Effector memory CD8-positive, alpha-beta T cell (primary cell): ENCODE results near the gene CHKA.

Experiments
- ATAC-seq: fragments of 150-1000 bp; cut with Tn5 transposase; replicated peaks from 2 replicates; pipeline ENCODE4 v1.10.0; 2021; ENCODE audit warnings: mild to moderate bottlenecking, moderate library complexity
- DNase-seq, 3 experiments: peaks; one replicate each; pipeline ENCODE4 v3.0.0; 2021
- H3K27ac Mint-ChIP-seq, 2 donors: one replicate each; pipeline ENCODE4 v1.8.0; 2022; ENCODE audit warnings: mild to moderate bottlenecking in 2 of 2, mixed read lengths in 2 of 2, moderate library complexity in 2 of 2
- H3K27me3 Mint-ChIP-seq, 2 donors: one replicate each; pipeline ENCODE4 v1.8.0; 2022; ENCODE audit warnings: mixed read lengths in 2 of 2
- H3K36me3 Mint-ChIP-seq: one replicate; pipeline ENCODE4 v1.8.0; 2022; ENCODE audit warnings: mild to moderate bottlenecking, moderate library complexity, mixed read lengths; ENCODE audit not compliant: insufficient read depth
- H3K4me1 Mint-ChIP-seq, 2 donors: one replicate each; pipeline ENCODE4 v1.8.0; 2022; ENCODE audit warnings: low read depth in 2 of 2, mixed read lengths in 2 of 2
- H3K4me3 Mint-ChIP-seq, 2 donors: one replicate each; pipeline ENCODE4 v1.8.0; 2022; ENCODE audit warnings: mild to moderate bottlenecking in 2 of 2, mixed read lengths in 2 of 2, moderate library complexity in 2 of 2
- H3K9me3 Mint-ChIP-seq, 2 donors: one replicate each; pipeline ENCODE4 v1.8.0; 2022; ENCODE audit warnings: mixed read lengths in 2 of 2

CHKA gene

GRCh38 chr11:68030318-68031143, 90.7 kb downstream of the CHKA start, which contains the start of gene NDUFS8:
NDUFS8 (plus strand) TSS chr11:68030681; CDS start chr11:68032152, 1,471 bp downstream.
- ATAC-seq (peak; percentile 94), DNase-seq (peak; percentile 89 to 95 (median 90))
- Mint-ChIP-seq H3K27me3 (no peaks in the 10 kb centered on the region), H3K4me1 (peaks cover 13 to 27% of the 10 kb centered on the region in 2 donors), H3K36me3 (peaks cover 39% of the 10 kb centered on the region), H3K9me3 (no peaks in the 10 kb centered on the region), H3K27ac (peak within 1 kb of the TSS; percentile 47 to 92), H3K4me3 (peak within 1 kb of the TSS; percentile 91 to 92)

GRCh38 chr11:68028802-68029545, 92.2 kb downstream of the CHKA start:
- Mint-ChIP-seq H3K27ac (no peak overlapping the region), H3K9me3 (no peaks in the 10 kb centered on the region), H3K4me1 (peaks cover 13 to 27% of the 10 kb centered on the region in 2 donors), H3K4me3 (peak overlapping the region; percentile 91 to 92), H3K27me3 (no peaks in the 10 kb centered on the region), H3K36me3 (peaks cover 28% of the 10 kb centered on the region)
- DNase-seq (no peak), ATAC-seq (no peak)

- ATAC-seq (no peak), DNase-seq (no peak)
- Mint-ChIP-seq H3K27me3 (no peaks in the 10 kb centered on the region), H3K9me3 (no peaks in the 10 kb centered on the region), H3K36me3 (peaks cover 24% of the 10 kb centered on the region), H3K4me1 (peaks cover 13 to 25% of the 10 kb centered on the region in 2 donors), H3K4me3 (no peak overlapping the region), H3K27ac (no peak overlapping the region)
Observed at GRCh38 chr11:68027667-68028066, 93.5 kb downstream of the CHKA start.

GRCh38 chr11:68026391-68027105, 94.6 kb downstream of the CHKA start:
- H3K4me3 Mint-ChIP-seq = no peak overlapping the region
- H3K9me3 Mint-ChIP-seq = no peaks in the 10 kb centered on the region
- DNase-seq (no peak), ATAC-seq (no peak)
- peaks cover 16% of the 10 kb centered on the region for H3K36me3 Mint-ChIP-seq
- no peaks in the 10 kb centered on the region for H3K27me3 Mint-ChIP-seq
- H3K4me1 Mint-ChIP-seq = peaks cover 9 to 21% of the 10 kb centered on the region in 2 donors
- H3K27ac Mint-ChIP-seq = no peak overlapping the region

GRCh38 chr11:68025047-68025446, 96.1 kb downstream of the CHKA start:
- peak; percentile 39 for ATAC-seq
- no peak overlapping the region for H3K4me3 Mint-ChIP-seq
- peaks cover 6 to 7% of the 10 kb centered on the region in 2 donors for H3K27me3 Mint-ChIP-seq
- DNase-seq = no peak
- no peaks in the 10 kb centered on the region for H3K9me3 Mint-ChIP-seq
- peaks cover 4% of the 10 kb centered on the region for H3K36me3 Mint-ChIP-seq
- peaks cover 3 to 10% of the 10 kb centered on the region in 2 donors for H3K4me1 Mint-ChIP-seq
- no peak overlapping the region for H3K27ac Mint-ChIP-seq

- Mint-ChIP-seq H3K9me3 (no peaks in the 10 kb centered on the region), H3K4me3 (no peak overlapping the region), H3K36me3 (peaks cover 4% of the 10 kb centered on the region), H3K27me3 (peaks cover 6 to 7% of the 10 kb centered on the region in 2 donors), H3K27ac (no peak overlapping the region), H3K4me1 (peaks cover 2 to 6% of the 10 kb centered on the region in 2 donors)
- ATAC-seq (no peak), DNase-seq (no peak)
Observed at GRCh38 chr11:68024508-68024907, 96.7 kb downstream of the CHKA start.

- Mint-ChIP-seq H3K4me1 (peaks cover 0 to 6% of the 10 kb centered on the region in 2 donors), H3K9me3 (no peaks in the 10 kb centered on the region), H3K4me3 (no peak overlapping the region), H3K27me3 (peaks cover 6 to 7% of the 10 kb centered on the region in 2 donors), H3K36me3 (peaks cover 4% of the 10 kb centered on the region), H3K27ac (no peak overlapping the region)
- DNase-seq (no peak), ATAC-seq (no peak)
Observed at GRCh38 chr11:68022531-68022930, 98.7 kb downstream of the CHKA start.

- peaks cover 6 to 7% of the 10 kb centered on the region in 2 donors for H3K27me3 Mint-ChIP-seq
- H3K4me1 Mint-ChIP-seq = peaks cover 0 to 4% of the 10 kb centered on the region in 2 donors
- ATAC-seq (no peak), DNase-seq (no peak)
- peaks cover 4% of the 10 kb centered on the region for H3K36me3 Mint-ChIP-seq
- no peak overlapping the region for H3K4me3 Mint-ChIP-seq
- no peak overlapping the region for H3K27ac Mint-ChIP-seq
- no peaks in the 10 kb centered on the region for H3K9me3 Mint-ChIP-seq
Observed at GRCh38 chr11:68021167-68021787, 99.9 kb downstream of the CHKA start.

GRCh38 chr11:68020575-68020974, 100.6 kb downstream of the CHKA start:
- no peaks in the 10 kb centered on the region for H3K9me3 Mint-ChIP-seq
- H3K27me3 Mint-ChIP-seq = peaks cover 6 to 7% of the 10 kb centered on the region in 2 donors
- peaks cover 0 to 4% of the 10 kb centered on the region in 2 donors for H3K4me1 Mint-ChIP-seq
- H3K27ac Mint-ChIP-seq = no peak overlapping the region
- H3K36me3 Mint-ChIP-seq = peaks cover 4% of the 10 kb centered on the region
- H3K4me3 Mint-ChIP-seq = no peak overlapping the region
- ATAC-seq (no peak), DNase-seq (no peak)

GRCh38 chr11:68019486-68019885, 101.7 kb downstream of the CHKA start:
- ATAC-seq (no peak), DNase-seq (no peak)
- H3K9me3 Mint-ChIP-seq = no peaks in the 10 kb centered on the region
- peaks cover 0 to 1% of the 10 kb centered on the region in 2 donors for H3K4me1 Mint-ChIP-seq
- no peak overlapping the region for H3K4me3 Mint-ChIP-seq
- H3K36me3 Mint-ChIP-seq = peaks cover 4% of the 10 kb centered on the region
- peaks cover 6 to 7% of the 10 kb centered on the region in 2 donors for H3K27me3 Mint-ChIP-seq
- H3K27ac Mint-ChIP-seq = no peak overlapping the region

GRCh38 chr11:68018730-68019190, 102.4 kb downstream of the CHKA start:
- H3K27me3 Mint-ChIP-seq = peaks cover 6 to 13% of the 10 kb centered on the region in 2 donors
- H3K4me3 Mint-ChIP-seq = no peak overlapping the region
- ATAC-seq = no peak
- DNase-seq = no peak
- H3K9me3 Mint-ChIP-seq = no peaks in the 10 kb centered on the region
- H3K4me1 Mint-ChIP-seq = peaks cover 0 to 1% of the 10 kb centered on the region in 2 donors
- H3K36me3 Mint-ChIP-seq = peaks cover 4% of the 10 kb centered on the region
- H3K27ac Mint-ChIP-seq = no peak overlapping the region

- DNase-seq (no peak), ATAC-seq (no peak)
- H3K9me3 Mint-ChIP-seq = no peaks in the 10 kb centered on the region
- H3K4me1 Mint-ChIP-seq = peaks cover 0 to 1% of the 10 kb centered on the region in 2 donors
- H3K27me3 Mint-ChIP-seq = peaks cover 6 to 15% of the 10 kb centered on the region in 2 donors
- H3K27ac Mint-ChIP-seq = no peak overlapping the region
- H3K36me3 Mint-ChIP-seq = peaks cover 5% of the 10 kb centered on the region
- H3K4me3 Mint-ChIP-seq = no peak overlapping the region
Observed at GRCh38 chr11:68017980-68018729, 103.0 kb downstream of the CHKA start.
